ENCODE measurements around the gene SNX10. TPM values are rescaled to one million over a fixed set of nuclear protein-coding genes. Genes with fewer than 3 reads are reported as not detected.

SNX10 gene
- total RNA-seq, 2 donors from 2014 or later: 0.96 to 3.3 TPM

- H3K4me1 ChIP-seq: peaks cover 0 to 7% of the 10 kb centered on the region in 2 donors
- H3K36me3 ChIP-seq: no peaks in the 10 kb centered on the region
- no peak overlapping the region for H3K27ac ChIP-seq
- H3K27me3 ChIP-seq: peaks cover 12 to 28% of the 10 kb centered on the region in 2 donors
- H3K9me3 ChIP-seq: no peaks in the 10 kb centered on the region
- H3K4me3 ChIP-seq: no peak overlapping the region
- TF ChIP-seq CTCF (IDR thresholded peaks at IDR 0.05): no peak
- no peak for DNase-seq (ENCODE audit: low spot score)
Observed at GRCh38 chr7:26379711-26380110, 88.0 kb downstream of the SNX10 start.

- H3K4me1 ChIP-seq: peaks cover 0 to 1% of the 10 kb centered on the region in 2 donors
- no peak overlapping the region for H3K4me3 ChIP-seq
- no peaks in the 10 kb centered on the region for H3K36me3 ChIP-seq
- peaks cover 3 to 13% of the 10 kb centered on the region in 2 donors for H3K27me3 ChIP-seq
- no peak for TF ChIP-seq CTCF (IDR thresholded peaks at IDR 0.05)
- no peak for DNase-seq (ENCODE audit: low spot score)
- H3K27ac ChIP-seq: no peak overlapping the region
- H3K9me3 ChIP-seq: no peaks in the 10 kb centered on the region
Observed at GRCh38 chr7:26381476-26382353, 90.1 kb downstream of the SNX10 start.

DNA sequence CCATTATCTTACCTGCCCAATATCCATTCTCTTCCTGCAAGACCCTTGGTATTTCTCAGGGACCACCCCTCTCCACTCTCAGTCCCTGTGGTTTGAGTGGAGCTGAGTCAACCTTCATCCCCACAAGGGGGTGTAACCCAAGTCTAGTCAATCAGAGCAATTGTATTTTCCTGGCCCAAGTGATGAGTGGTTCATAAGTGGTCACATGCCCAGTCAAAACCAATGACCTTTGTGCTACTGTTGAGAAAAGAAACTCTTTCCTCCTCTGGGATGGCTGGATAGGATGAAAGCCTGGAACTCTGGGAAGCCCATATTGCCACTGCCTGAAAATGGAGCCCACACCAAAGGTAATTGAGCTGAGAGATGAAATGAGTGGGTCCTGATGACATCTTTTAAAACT is 93.6 kb downstream of the SNX10 start:
- Histone ChIP-seq H3K36me3 (no peaks in the 10 kb centered on the region), H3K4me1 (no peaks in the 10 kb centered on the region), H3K9me3 (no peaks in the 10 kb centered on the region), H3K27ac (no peak overlapping the region), H3K27me3 (no peaks in the 10 kb centered on the region), H3K4me3 (no peak overlapping the region)
- TF ChIP-seq CTCF (IDR thresholded peaks at IDR 0.05): no peak
- DNase-seq (ENCODE audit: low spot score): no peak

GRCh38 chr7:26387731-26388130 is 96.1 kb downstream of the SNX10 start:
- no peaks in the 10 kb centered on the region for H3K36me3 ChIP-seq
- H3K27me3 ChIP-seq: no peaks in the 10 kb centered on the region
- no peaks in the 10 kb centered on the region for H3K9me3 ChIP-seq
- no peak overlapping the region for H3K27ac ChIP-seq
- no peak for DNase-seq (ENCODE audit: low spot score)
- TF ChIP-seq CTCF (IDR thresholded peaks at IDR 0.05): no peak
- no peaks in the 10 kb centered on the region for H3K4me1 ChIP-seq
- H3K4me3 ChIP-seq: no peak overlapping the region

GRCh38 chr7:26388256-26388655 is 96.6 kb downstream of the SNX10 start:
- Histone ChIP-seq H3K4me1 (no peaks in the 10 kb centered on the region), H3K27ac (no peak overlapping the region), H3K27me3 (no peaks in the 10 kb centered on the region), H3K9me3 (no peaks in the 10 kb centered on the region), H3K4me3 (no peak overlapping the region), H3K36me3 (no peaks in the 10 kb centered on the region)
- no peak for DNase-seq (ENCODE audit: low spot score)
- no peak for TF ChIP-seq CTCF (IDR thresholded peaks at IDR 0.05)

Data from right atrium auricular region (tissue), 2 donors.